Upper lobe of left lung (tissue), 4 donors: ENCODE results near the gene PSTPIP2.

Source experiments
- CTCF ChIP-seq, 6 experiments: fragments of 450-650 bp in 4 of 6; fragments of 200-600 bp in 2 of 6; sonication (generic) in 2 of 6; IDR thresholded peaks; one replicate each; pipeline ENCODE4 v1.5.1; 2016 to 2019; ENCODE audit warnings: antibody characterized with exemption in 6 of 6
- POLR2A ChIP-seq, 4 donors: fragments of 450-650 bp; IDR thresholded peaks; one replicate each; pipeline ENCODE4 v1.5.1; 2016 to 2017; ENCODE audit warnings: antibody characterized with exemption in 4 of 4, mild to moderate bottlenecking in 2 of 4

- no peak for TF ChIP-seq CTCF (IDR thresholded peaks at IDR 0.05)
- TF ChIP-seq POLR2A (IDR thresholded peaks at IDR 0.05) = no peak
Observed at GRCh38 chr18:46055838-46056230, 16.2 kb downstream of the PSTPIP2 start.
